Activated CD4-positive, alpha-beta T cell treated with anti-CD3 and anti-CD28 coated beads, Interleukin-2, amount 10 ng/mL, durations not matched to agents 7 days and 5 days (primary cell): ENCODE results near the gene CNTNAP2. TPM values are rescaled to one million over a fixed set of nuclear protein-coding genes. Genes with fewer than 3 reads are reported as not detected.

ENCODE experiments used
- CTCF ChIA-PET: fragments of 350-600 bp; sonication (Branson Sonifier 250); formaldehyde crosslinking; loops from one replicate; lab custom pipeline; 2021; ENCODE audit warnings: antibody characterized with exemption; lab: Charles Lee
- POLR2A ChIA-PET: fragments of 350-600 bp; sonication (Branson Sonifier 250); formaldehyde crosslinking; loops from one replicate; lab custom pipeline; 2021; ENCODE audit warnings: antibody characterized with exemption; lab: Charles Lee
- DNase-seq: peaks from one replicate; pipeline ENCODE4 v3.0.0-alpha.2; 2020
- H3K27ac Mint-ChIP-seq: one replicate; pipeline ENCODE4 v1.8.0; 2021; ENCODE audit warnings: mild to moderate bottlenecking, moderate library complexity, mixed read lengths
- H3K27me3 Mint-ChIP-seq: one replicate; pipeline ENCODE4 v1.8.0; 2021; ENCODE audit warnings: mixed read lengths
- H3K36me3 Mint-ChIP-seq: one replicate; pipeline ENCODE4 v1.8.0; 2021; ENCODE audit warnings: low read depth, mixed read lengths
- H3K4me1 Mint-ChIP-seq: one replicate; pipeline ENCODE4 v1.8.0; 2021; ENCODE audit warnings: mixed read lengths
- H3K4me3 Mint-ChIP-seq: one replicate; pipeline ENCODE4 v1.8.0; 2021; ENCODE audit warnings: mild to moderate bottlenecking, moderate library complexity, mixed read lengths
- H3K9me3 Mint-ChIP-seq: one replicate; pipeline ENCODE4 v1.8.0; 2021; ENCODE audit warnings: mixed read lengths
- total RNA-seq, 2 experiments: library from RNA; stranded (reverse); gene quantifications; one replicate each; pipeline ENCODE4 v1.2.3, GENCODE V29; 2021

The CNTNAP2 gene
- total RNA-seq, 2 experiments from 2014 or later: not detected

DNA sequence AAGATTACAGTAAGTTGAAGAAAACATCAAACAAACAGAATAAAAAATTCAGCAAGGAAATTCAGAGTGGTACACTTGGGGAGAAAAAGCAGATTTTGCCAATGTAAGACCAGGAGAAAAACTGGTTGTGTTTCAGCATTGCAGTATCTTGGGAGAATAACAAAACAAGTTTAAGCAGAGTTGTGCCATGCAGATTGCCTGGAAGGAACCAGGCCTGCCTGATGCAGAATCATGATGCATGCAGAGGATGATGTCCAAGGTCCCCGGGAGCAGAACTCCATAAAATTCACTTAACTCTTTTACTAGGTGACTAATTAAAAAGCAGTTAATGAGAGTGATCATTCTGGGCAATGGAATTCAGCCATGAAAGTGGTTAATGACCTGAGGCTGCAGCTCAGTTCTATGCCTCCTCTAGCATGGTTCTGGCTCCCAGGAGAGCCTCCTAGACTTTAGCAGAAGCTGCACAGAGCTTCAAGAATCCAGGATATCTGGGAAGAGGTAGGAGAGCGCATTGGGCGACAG, 2094.3 kb downstream of the CNTNAP2 start:
- CTCF ChIA-PET: no interaction called here
- Mint-ChIP-seq H3K4me3 (no peak overlapping the region), H3K4me1 (no peaks in the 10 kb centered on the region), H3K27me3 (peaks cover 3% of the 10 kb centered on the region), H3K36me3 (no peaks in the 10 kb centered on the region), H3K9me3 (no peaks in the 10 kb centered on the region), H3K27ac (no peak overlapping the region)
- POLR2A ChIA-PET: no interaction called here
- DNase-seq: no peak

DNA sequence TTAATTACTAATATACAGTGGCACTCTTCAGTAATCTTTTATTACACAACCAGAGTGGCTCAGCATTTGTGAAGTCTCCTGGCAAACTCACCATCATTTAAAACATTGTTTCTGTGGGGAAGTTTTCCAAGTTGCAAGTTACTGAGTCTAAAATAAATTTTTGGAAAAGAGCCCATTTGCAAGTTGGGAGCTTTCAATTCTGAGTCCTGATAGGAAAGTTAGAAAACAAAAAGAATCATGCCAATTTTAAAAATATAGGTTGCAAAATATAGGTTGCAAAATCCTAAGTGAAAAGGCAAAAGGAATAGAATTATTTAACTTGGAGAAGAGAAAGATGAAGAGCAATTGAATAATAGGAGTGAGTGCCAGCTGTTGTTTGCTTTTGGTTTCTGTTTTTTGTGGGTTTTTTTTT, 2095.1 kb downstream of the CNTNAP2 start:
- Mint-ChIP-seq H3K4me1 (no peaks in the 10 kb centered on the region), H3K4me3 (no peak overlapping the region), H3K36me3 (no peaks in the 10 kb centered on the region), H3K9me3 (no peaks in the 10 kb centered on the region), H3K27me3 (peaks cover 3% of the 10 kb centered on the region), H3K27ac (no peak overlapping the region)
- ChIA-PET CTCF (no interaction called here), POLR2A (no interaction called here)
- DNase-seq: no peak

DNA sequence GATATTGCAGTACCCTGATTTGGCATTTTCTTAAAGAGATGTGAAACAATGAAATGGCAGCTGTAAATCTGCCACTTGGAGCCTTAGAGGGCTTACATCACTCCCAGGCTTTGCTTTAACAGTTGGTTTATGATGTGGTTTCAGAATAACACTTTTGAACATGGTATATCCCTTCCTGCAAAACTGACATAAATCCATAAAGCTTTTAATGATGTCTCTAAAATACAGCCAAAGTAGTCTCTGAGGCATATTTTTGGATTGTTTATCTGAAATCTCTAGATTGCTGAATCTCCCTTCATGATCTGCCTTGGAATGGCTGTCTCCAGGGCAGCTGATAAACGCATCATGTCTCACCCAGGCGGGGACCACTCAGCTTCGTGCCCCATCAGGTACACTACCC, 2096.1 kb downstream of the CNTNAP2 start:
- Mint-ChIP-seq H3K27ac (no peak overlapping the region), H3K27me3 (peaks cover 3% of the 10 kb centered on the region)
- CTCF ChIA-PET: no interaction called here

DNA sequence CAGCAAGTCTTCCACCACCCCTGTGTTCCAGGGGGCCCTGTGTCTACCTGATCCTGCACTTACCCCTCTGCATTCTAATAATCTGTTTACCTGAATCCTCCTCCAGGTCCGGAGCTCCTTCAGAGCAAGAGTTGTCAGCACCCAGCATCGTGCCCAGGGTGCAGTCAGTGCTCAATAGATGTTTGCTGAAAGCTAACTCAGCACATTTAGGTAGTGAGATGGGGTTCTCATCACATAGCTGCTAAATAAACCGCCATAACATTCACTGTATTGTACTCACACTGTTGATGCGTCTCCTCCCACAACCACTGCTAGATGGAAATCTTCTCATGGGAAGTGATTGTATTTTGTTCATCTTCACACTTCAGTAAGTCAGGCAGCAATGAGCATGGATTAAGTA, 2097.5 kb downstream of the CNTNAP2 start:
- Mint-ChIP-seq H3K4me1 (no peaks in the 10 kb centered on the region), H3K27me3 (no peaks in the 10 kb centered on the region), H3K4me3 (no peak overlapping the region), H3K27ac (no peak overlapping the region), H3K9me3 (no peaks in the 10 kb centered on the region), H3K36me3 (no peaks in the 10 kb centered on the region)
- CTCF ChIA-PET: no interaction called here
- no peak for DNase-seq
- POLR2A ChIA-PET: no interaction called here

More for the DNA sequence above, 2096.1 kb downstream of the CNTNAP2 start:
- H3K4me3 Mint-ChIP-seq: no peak overlapping the region
- H3K9me3 Mint-ChIP-seq: no peaks in the 10 kb centered on the region
- DNase-seq: no peak
- no peaks in the 10 kb centered on the region for H3K36me3 Mint-ChIP-seq
- H3K4me1 Mint-ChIP-seq: no peaks in the 10 kb centered on the region
- POLR2A ChIA-PET: no interaction called here

DNA sequence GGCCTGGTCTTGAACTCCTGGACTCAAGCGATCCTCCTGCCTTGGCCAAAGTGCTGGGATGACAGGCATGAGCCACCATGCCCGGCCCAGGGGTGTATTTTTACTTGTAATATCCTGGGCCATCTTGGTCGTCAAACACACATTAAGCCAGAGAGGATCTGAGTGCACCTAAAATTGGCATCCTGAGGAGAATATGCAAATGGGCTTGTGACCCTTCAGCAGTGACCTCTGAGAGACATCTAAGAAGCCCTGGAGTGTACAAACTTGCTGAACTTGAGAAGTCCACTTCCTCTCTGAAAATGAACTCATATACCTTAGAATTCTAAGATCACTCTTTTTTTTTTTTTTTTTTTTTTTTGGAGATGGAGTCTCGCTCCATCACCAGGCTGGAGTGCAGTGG, 2102.0 kb downstream of the CNTNAP2 start:
- H3K9me3 Mint-ChIP-seq: no peaks in the 10 kb centered on the region
- no peak overlapping the region for H3K27ac Mint-ChIP-seq
- H3K27me3 Mint-ChIP-seq: no peaks in the 10 kb centered on the region
- H3K4me1 Mint-ChIP-seq: no peaks in the 10 kb centered on the region
- no peak overlapping the region for H3K4me3 Mint-ChIP-seq
- no peak for DNase-seq
- H3K36me3 Mint-ChIP-seq: no peaks in the 10 kb centered on the region
- CTCF ChIA-PET: no interaction called here
- POLR2A ChIA-PET: no interaction called here

DNA sequence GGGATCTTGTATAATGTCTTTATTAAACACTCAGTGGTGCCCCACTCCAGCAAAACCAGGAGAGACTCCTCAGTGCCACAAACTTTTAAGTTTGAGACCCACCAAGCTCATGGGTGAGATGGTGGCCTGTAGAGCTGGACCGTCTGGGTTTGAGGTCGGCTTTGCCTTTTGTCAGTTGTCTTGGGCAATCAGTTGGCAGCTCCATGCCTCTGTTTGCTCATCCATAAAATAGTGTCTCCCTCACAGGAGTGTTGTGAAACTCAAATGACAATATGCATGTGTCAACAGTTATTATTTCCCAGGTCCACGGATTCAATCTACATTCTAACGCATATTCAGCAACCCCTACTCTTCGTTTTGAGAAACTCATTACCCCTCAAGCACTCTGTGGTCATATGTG, 2106.1 kb downstream of the CNTNAP2 start:
- H3K36me3 Mint-ChIP-seq: no peaks in the 10 kb centered on the region
- ChIA-PET POLR2A (no interaction called here), CTCF (no interaction called here)
- DNase-seq: no peak
- H3K27ac Mint-ChIP-seq: no peak overlapping the region
- peaks cover 14% of the 10 kb centered on the region for H3K9me3 Mint-ChIP-seq
- H3K27me3 Mint-ChIP-seq: no peaks in the 10 kb centered on the region
- H3K4me3 Mint-ChIP-seq: no peak overlapping the region
- no peaks in the 10 kb centered on the region for H3K4me1 Mint-ChIP-seq

DNA sequence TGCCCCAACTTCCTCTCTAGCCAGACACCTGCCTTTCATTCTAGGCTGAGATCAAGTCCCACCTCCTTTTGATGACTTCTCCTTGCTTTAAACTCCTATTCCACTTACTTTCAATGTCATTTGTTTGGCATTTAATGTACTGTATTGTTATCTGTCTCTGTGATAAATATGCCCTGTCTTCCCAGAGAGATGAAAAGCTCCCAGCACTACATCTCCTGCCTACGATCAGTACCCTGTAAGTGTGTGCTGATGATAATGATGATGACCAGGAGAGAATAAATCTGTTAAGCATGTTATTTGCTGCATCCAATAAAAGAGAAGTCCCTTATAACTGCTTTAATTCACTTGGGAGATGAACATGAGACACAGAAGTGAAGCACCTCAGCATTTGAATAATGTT, 2106.6 kb downstream of the CNTNAP2 start:
- CTCF ChIA-PET: no interaction called here
- POLR2A ChIA-PET: no interaction called here
- no peak overlapping the region for H3K4me3 Mint-ChIP-seq
- no peaks in the 10 kb centered on the region for H3K4me1 Mint-ChIP-seq
- no peaks in the 10 kb centered on the region for H3K36me3 Mint-ChIP-seq
- H3K27me3 Mint-ChIP-seq: no peaks in the 10 kb centered on the region
- H3K9me3 Mint-ChIP-seq: peaks cover 14% of the 10 kb centered on the region
- no peak overlapping the region for H3K27ac Mint-ChIP-seq
- no peak for DNase-seq

DNA sequence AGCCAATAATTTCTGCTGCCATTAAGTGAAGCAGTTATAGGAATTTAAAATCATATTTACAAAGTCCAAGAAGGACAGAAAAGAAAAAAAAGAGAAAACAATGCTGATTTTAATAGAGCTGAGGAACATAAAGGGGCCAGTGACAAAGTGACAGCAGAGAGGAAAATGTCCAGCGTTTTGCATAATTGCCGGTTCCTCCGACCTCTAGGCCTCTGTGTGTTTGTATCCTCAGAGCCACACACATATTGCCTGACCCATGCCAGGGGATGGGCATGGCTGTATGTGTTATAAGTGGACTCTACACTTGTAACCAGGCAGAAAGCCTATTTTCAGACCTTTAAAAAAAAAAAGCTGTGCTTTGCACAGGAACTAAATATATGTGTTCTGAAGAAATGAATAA, 2107.1 kb downstream of the CNTNAP2 start:
- DNase-seq: no peak
- Mint-ChIP-seq H3K9me3 (peaks cover 14% of the 10 kb centered on the region), H3K36me3 (no peaks in the 10 kb centered on the region), H3K27ac (no peak overlapping the region), H3K4me1 (no peaks in the 10 kb centered on the region), H3K27me3 (no peaks in the 10 kb centered on the region), H3K4me3 (no peak overlapping the region)
- ChIA-PET CTCF (no interaction called here), POLR2A (no interaction called here)

DNA sequence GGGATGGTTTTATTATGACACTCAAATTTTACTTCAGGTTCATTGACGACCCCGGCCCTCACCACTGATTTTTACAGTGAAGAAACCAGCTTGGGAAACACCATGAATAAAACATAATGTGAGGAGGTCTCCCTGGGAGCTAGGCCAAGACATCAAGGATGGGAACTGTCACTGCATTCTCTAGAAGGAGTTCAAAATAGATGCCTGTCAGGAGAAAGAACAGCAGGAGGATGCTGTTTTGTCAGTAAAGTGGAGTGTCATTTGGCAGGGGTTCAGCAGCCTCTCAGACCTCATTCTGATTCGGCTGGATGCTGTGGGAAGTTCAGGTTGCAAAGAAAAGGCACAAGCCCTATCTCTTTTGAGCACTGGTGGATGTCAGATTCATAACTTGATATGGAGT, 2113.7 kb downstream of the CNTNAP2 start:
- DNase-seq: no peak
- Mint-ChIP-seq H3K4me3 (no peak overlapping the region), H3K4me1 (no peaks in the 10 kb centered on the region), H3K36me3 (no peaks in the 10 kb centered on the region), H3K27ac (no peak overlapping the region), H3K27me3 (no peaks in the 10 kb centered on the region), H3K9me3 (peaks cover under 1% of the 10 kb centered on the region)
- ChIA-PET POLR2A (no interaction called here), CTCF (no interaction called here)

DNA sequence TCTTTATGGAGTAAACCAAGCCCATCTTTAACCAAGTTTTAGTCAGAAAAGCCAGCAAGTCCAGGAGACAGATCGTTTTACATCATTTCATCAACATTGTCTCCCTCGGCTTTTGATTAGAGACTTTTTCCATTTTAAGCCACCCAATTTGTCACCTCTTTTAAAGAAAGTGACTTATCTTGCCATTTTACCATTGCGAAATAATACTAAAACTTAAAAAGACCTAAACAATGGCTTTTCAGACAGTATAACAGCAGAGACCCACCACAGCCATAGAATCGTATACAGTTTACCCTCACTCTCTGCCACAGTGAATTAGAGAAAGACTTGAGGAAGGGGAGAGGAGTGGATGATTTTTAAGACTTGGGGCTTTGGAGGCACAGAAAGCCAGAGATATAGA, 2114.3 kb downstream of the CNTNAP2 start:
- no peaks in the 10 kb centered on the region for H3K27me3 Mint-ChIP-seq
- CTCF ChIA-PET: no interaction called here
- H3K9me3 Mint-ChIP-seq: no peaks in the 10 kb centered on the region

DNA sequence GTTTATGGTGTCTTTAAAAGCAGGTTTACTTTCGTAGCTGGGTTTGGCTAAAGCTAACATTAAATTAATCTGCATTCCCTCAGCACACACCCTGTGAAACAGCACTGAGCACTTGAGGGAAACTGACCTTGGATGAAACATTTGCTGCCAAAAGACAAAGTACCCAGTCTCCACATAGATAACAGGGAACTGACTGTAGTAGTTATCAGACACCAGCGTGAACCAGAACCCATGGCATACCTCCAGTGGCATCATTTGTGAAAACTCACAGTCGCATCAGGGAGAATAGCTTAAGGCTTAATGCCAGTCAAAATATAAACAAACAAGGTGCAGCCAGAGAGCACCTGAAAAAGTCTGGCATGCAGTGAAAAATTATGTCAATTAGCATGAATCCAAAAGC, 2116.2 kb downstream of the CNTNAP2 start:
- Mint-ChIP-seq H3K36me3 (no peaks in the 10 kb centered on the region), H3K4me3 (no peak overlapping the region), H3K27ac (no peak overlapping the region), H3K4me1 (no peaks in the 10 kb centered on the region), H3K9me3 (no peaks in the 10 kb centered on the region), H3K27me3 (no peaks in the 10 kb centered on the region)
- CTCF ChIA-PET: no interaction called here
- no peak for DNase-seq
- POLR2A ChIA-PET: no interaction called here

More for the DNA sequence above, 2114.3 kb downstream of the CNTNAP2 start:
- DNase-seq: no peak
- Mint-ChIP-seq H3K4me1 (no peaks in the 10 kb centered on the region), H3K27ac (no peak overlapping the region), H3K36me3 (no peaks in the 10 kb centered on the region), H3K4me3 (no peak overlapping the region)
- POLR2A ChIA-PET: no interaction called here

DNA sequence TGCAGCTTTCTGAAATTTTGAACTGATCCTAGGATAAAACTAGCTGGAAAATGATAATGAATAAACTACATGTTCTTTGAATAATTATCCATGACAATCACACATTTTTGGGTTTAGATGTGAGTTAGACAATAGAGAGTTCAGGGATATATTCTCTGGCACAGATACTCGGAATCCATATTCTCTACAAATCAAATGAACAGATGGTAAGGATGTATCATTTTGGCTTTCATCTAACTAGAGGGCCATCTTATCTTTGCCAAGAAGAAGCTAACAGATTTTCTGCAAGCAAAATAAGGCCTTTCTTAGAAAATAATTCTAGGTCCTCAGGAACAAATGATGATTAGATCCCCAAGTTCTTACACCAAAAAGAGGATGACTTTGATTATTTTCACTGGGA, 2118.1 kb downstream of the CNTNAP2 start:
- CTCF ChIA-PET: no interaction called here
- no peak overlapping the region for H3K27ac Mint-ChIP-seq
- no peak overlapping the region for H3K4me3 Mint-ChIP-seq
- H3K9me3 Mint-ChIP-seq: no peaks in the 10 kb centered on the region
- POLR2A ChIA-PET: no interaction called here
- DNase-seq: no peak
- H3K27me3 Mint-ChIP-seq: no peaks in the 10 kb centered on the region
- no peaks in the 10 kb centered on the region for H3K36me3 Mint-ChIP-seq
- H3K4me1 Mint-ChIP-seq: no peaks in the 10 kb centered on the region

DNA sequence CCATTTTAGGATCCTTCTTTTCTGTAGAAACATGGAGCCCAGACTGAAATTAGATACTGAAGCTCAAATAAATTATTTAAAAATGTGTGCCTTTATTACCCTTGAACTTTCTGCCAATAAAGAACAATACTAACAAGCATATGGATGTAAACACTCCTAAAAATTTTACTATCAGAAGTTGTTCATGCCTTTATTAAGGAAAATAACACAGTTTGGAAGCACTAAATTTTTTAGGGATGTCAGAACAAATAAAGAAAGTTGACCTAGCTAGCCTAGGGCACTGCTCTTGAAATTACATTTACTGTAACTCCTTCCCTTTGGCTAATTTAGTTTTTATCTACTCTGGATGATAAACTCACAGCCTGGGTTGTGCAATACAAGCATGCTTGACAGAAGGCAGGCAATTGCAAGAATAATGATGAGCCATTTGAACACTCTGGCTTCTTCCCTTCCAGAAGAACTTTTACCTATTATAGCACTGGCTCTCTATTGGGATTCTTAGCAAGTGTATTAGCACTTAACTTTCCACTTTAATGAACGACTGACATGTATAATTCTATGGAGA, 2122.2 kb downstream of the CNTNAP2 start:
- CTCF ChIA-PET: no interaction called here
- no peak for DNase-seq
- Mint-ChIP-seq H3K27ac (no peak overlapping the region), H3K36me3 (no peaks in the 10 kb centered on the region), H3K27me3 (peaks cover 26% of the 10 kb centered on the region), H3K4me3 (no peak overlapping the region), H3K9me3 (no peaks in the 10 kb centered on the region), H3K4me1 (no peaks in the 10 kb centered on the region)
- POLR2A ChIA-PET: no interaction called here

DNA sequence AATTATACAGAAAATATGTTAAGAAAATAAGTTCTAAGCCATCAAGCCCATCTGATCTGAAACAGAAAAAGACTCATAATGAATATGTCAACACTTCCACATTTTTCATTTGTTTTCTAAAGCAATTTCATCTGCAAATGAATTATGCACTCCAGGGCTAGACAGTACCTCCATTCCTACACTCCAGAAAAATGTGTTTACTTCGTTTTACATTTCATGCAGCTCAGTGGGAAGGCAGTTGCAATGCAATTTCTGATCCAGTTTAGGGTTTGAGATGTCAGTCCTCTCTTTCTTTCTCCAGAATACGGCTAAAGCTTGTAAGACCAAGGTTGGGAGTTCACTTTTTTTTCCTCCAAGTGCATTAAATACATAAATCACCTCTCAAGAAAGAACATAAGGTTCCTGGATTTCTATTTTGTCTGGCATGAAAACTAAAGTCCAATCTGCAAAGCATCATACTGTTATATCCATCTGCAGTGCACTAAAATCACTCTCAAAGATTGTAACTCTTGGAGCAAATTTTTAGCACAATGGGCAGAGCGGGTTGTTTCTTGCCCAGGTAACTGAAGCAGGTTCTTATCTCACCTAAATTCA, 2125.2 kb downstream of the CNTNAP2 start:
- CTCF ChIA-PET: no interaction called here
- Mint-ChIP-seq H3K36me3 (no peaks in the 10 kb centered on the region), H3K4me1 (no peaks in the 10 kb centered on the region), H3K4me3 (no peak overlapping the region), H3K27me3 (peaks cover 26% of the 10 kb centered on the region), H3K9me3 (no peaks in the 10 kb centered on the region), H3K27ac (no peak overlapping the region)
- POLR2A ChIA-PET: no interaction called here
- DNase-seq: no peak
